Mammary epithelial cell (primary cell): ENCODE data around the gene FAM181A.

Experiments used
- CTCF ChIP-seq, 2 donors: IDR thresholded peaks in 1 of 2; conservative IDR thresholded peaks in 1 of 2; 2 replicates each; pipeline ENCODE4 v1.5.1; 2011 to 2012; ENCODE audit warnings: inconsistent platforms in 2 of 2, low read length in 2 of 2, mild to moderate bottlenecking in 2 of 2, control low read depth in 1 of 2, low read depth in 1 of 2; ENCODE audit not compliant: insufficient read depth in 1 of 2; ENCODE audit errors: extremely low read depth in 1 of 2
- EZH2 ChIP-seq: IDR thresholded peaks from 2 replicates; pipeline ENCODE4 v1.6.1; 2012; ENCODE audit warnings: low read length, inconsistent platforms, borderline replicate concordance

- TF ChIP-seq CTCF (conservative IDR thresholded peaks at IDR 0.05 in 1 of 2, IDR thresholded peaks at IDR 0.05 in 1 of 2; ENCODE audit: extremely low read depth in 1 of 2, insufficient read depth in 1 of 2, low read depth in 1 of 2, low read length in 2 of 2), result no peak
- TF ChIP-seq EZH2, result no peak
Measured at GRCh38 chr14:93947282-93947681, 20.1 kb downstream of the FAM181A start.
